ENCODE measurements around the gene TOB2. TPM values are rescaled to one million over a fixed set of nuclear protein-coding genes. Genes with fewer than 3 reads are reported as not detected.

TOB2 gene
- total and polyA plus RNA-seq, 9 of the 15 experiments (the other 6 are each of a cell fraction or from before 2014, with no cell fraction given): 3.3 to 20.5 (median 7.3) TPM

DNA sequence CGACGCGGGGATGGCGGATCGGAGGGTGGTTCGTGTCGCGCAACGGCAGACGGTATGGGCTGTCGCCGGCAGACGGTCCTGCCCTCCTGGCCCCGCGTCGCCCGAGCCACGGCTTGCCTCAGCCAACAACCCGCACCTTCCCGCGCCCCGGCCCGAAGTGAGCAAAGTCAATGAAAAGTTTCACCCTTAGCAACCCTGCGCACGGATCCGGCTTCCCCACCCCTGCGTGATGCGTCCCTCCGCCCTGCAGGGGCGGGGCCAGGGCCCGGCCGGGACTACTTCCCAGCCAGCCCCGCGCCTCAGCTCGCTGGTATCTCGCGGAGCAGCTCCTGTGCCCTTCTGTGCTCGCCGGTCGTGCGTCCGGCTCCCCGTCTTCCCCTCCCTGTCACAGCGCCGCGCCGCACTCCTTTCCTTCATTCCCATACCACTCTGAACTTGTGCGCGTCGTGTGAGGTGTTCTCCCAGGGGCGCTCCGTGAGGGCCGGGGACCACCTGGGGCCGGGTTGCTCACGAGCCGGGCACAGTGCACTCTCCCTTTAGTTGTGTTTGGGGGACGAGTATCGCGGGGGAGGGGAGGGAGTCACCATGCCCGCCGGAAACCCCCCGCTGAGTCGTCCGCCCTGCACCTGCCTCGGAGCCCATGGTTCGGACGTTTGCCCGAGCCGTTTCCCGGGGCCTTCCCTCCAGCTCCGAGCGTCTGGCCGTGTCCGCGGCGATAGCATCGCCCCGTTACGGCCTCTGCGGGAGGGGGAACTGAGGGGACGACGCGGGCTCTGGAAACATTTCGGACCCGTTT lies at the start of gene TOB2 (continued):
- TF ChIP-seq MTA1 (IDR thresholded peaks at IDR 0.05; ENCODE audit: borderline replicate concordance) (peak; percentile 25; the same call in 1 of the 2 replicates), CXXC5 (CRISPR knock-in tag; IDR thresholded peaks at IDR 0.05) (peak; percentile 95), SAFB (IDR thresholded peaks at IDR 0.05; ENCODE audit: borderline replicate concordance, low read depth, low read length) (0 out of 2 replicates have a peak, but pooled peaks have one; percentile 8), POLR3A (IDR thresholded peaks at IDR 0.05; ENCODE audit: borderline replicate concordance, extremely low read depth, insufficient read depth, insufficient read length) (no peak), KLF10 (CRISPR knock-in tag; IDR thresholded peaks at IDR 0.05) (no peak), PTTG1 (tag; IDR thresholded peaks at IDR 0.05; ENCODE audit: low read depth) (no peak), SMARCE1 (IDR thresholded peaks at IDR 0.05) (0 out of 2 replicates have a peak, but pooled peaks have one; percentile 23), RB1 (IDR thresholded peaks at IDR 0.05; ENCODE audit: low read depth) (peak; percentile 88), ZNF121 (CRISPR knock-in tag; conservative IDR thresholded peaks at IDR 0.05) (peak; percentile 14; the same call in 1 of the 2 replicates), FOSL1 (tag; conservative IDR thresholded peaks at IDR 0.05) (peak; percentile 44; the same call in 1 of the 2 replicates)
- TF ChIP-seq, protein P1, sequence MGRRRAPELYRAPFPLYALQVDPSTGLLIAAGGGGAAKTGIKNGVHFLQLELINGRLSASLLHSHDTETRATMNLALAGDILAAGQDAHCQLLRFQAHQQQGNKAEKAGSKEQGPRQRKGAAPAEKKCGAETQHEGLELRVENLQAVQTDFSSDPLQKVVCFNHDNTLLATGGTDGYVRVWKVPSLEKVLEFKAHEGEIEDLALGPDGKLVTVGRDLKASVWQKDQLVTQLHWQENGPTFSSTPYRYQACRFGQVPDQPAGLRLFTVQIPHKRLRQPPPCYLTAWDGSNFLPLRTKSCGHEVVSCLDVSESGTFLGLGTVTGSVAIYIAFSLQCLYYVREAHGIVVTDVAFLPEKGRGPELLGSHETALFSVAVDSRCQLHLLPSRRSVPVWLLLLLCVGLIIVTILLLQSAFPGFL (CRISPR knock-in tag; IDR thresholded peaks at IDR 0.05): no peak
- TF ChIP-seq, protein P2, sequence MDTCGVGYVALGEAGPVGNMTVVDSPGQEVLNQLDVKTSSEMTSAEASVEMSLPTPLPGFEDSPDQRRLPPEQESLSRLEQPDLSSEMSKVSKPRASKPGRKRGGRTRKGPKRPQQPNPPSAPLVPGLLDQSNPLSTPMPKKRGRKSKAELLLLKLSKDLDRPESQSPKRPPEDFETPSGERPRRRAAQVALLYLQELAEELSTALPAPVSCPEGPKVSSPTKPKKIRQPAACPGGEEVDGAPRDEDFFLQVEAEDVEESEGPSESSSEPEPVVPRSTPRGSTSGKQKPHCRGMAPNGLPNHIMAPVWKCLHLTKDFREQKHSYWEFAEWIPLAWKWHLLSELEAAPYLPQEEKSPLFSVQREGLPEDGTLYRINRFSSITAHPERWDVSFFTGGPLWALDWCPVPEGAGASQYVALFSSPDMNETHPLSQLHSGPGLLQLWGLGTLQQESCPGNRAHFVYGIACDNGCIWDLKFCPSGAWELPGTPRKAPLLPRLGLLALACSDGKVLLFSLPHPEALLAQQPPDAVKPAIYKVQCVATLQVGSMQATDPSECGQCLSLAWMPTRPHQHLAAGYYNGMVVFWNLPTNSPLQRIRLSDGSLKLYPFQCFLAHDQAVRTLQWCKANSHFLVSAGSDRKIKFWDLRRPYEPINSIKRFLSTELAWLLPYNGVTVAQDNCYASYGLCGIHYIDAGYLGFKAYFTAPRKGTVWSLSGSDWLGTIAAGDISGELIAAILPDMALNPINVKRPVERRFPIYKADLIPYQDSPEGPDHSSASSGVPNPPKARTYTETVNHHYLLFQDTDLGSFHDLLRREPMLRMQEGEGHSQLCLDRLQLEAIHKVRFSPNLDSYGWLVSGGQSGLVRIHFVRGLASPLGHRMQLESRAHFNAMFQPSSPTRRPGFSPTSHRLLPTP (IDR thresholded peaks at IDR 0.05; ENCODE audit: borderline replicate concordance, extremely low read depth, insufficient read length): no peak
- TF ChIP-seq, protein P3, sequence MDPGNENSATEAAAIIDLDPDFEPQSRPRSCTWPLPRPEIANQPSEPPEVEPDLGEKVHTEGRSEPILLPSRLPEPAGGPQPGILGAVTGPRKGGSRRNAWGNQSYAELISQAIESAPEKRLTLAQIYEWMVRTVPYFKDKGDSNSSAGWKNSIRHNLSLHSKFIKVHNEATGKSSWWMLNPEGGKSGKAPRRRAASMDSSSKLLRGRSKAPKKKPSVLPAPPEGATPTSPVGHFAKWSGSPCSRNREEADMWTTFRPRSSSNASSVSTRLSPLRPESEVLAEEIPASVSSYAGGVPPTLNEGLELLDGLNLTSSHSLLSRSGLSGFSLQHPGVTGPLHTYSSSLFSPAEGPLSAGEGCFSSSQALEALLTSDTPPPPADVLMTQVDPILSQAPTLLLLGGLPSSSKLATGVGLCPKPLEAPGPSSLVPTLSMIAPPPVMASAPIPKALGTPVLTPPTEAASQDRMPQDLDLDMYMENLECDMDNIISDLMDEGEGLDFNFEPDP (CRISPR knock-in tag; IDR thresholded peaks at IDR 0.05): 0 out of 2 replicates have a peak, but pooled peaks have one; percentile 15
- TF ChIP-seq, protein P4, sequence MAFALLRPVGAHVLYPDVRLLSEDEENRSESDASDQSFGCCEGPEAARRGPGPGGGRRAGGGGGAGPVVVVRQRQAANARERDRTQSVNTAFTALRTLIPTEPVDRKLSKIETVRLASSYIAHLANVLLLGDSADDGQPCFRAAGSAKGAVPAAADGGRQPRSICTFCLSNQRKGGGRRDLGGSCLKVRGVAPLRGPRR (CRISPR knock-in tag; IDR thresholded peaks at IDR 0.05): 0 out of 2 replicates have a peak, but pooled peaks have one; percentile 52
- TF ChIP-seq, protein P5, sequence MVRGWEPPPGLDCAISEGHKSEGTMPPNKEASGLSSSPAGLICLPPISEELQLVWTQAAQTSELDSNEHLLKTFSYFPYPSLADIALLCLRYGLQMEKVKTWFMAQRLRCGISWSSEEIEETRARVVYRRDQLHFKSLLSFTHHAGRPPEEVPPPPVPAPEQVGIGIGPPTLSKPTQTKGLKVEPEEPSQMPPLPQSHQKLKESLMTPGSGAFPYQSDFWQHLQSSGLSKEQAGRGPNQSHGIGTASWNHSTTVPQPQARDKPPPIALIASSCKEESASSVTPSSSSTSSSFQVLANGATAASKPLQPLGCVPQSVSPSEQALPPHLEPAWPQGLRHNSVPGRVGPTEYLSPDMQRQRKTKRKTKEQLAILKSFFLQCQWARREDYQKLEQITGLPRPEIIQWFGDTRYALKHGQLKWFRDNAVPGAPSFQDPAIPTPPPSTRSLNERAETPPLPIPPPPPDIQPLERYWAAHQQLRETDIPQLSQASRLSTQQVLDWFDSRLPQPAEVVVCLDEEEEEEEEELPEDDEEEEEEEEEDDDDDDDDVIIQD (CRISPR knock-in tag; IDR thresholded peaks at IDR 0.05): no peak

Measured in K562 (cell line).